Neural progenitor cell (in vitro differentiated cells): ENCODE measurements around the gene OAS3. TPM values are rescaled to one million over a fixed set of nuclear protein-coding genes. Genes with fewer than 3 reads are reported as not detected.

Experiments
- DNase-seq: peaks from one replicate; pipeline ENCODE4 v3.0.0-alpha.2; 2016; ENCODE audit warnings: low spot score
- H2AFZ ChIP-seq: fragments of 200-600 bp; sonication (generic); replicated peaks from 2 replicates; pipeline ENCODE4 v1.6.1; 2016; ENCODE audit warnings: antibody characterized with exemption
- H3F3A ChIP-seq: fragments of 200-600 bp; sonication (generic); 2 replicates; pipeline ENCODE4 v1.6.1; 2016; ENCODE audit warnings: antibody characterized with exemption, low read depth
- H3K27ac ChIP-seq: fragments of 200-600 bp; sonication (generic); 2 replicates; pipeline ENCODE4 v1.5.1; 2016; ENCODE audit warnings: mild to moderate bottlenecking
- H3K27me3 ChIP-seq: fragments of 200-600 bp; sonication (generic); 2 replicates; pipeline ENCODE4 v1.6.1; 2016; ENCODE audit warnings: mild to moderate bottlenecking, moderate library complexity
- H3K36me3 ChIP-seq: fragments of 200-600 bp; sonication (generic); 2 replicates; pipeline ENCODE4 v1.5.1; 2016
- H3K4me1 ChIP-seq: fragments of 200-600 bp; sonication (generic); 2 replicates; pipeline ENCODE4 v1.6.1; 2016; ENCODE audit warnings: mixed run types
- H3K4me2 ChIP-seq: fragments of 200-600 bp; sonication (generic); 2 replicates; pipeline ENCODE4 v1.6.1; 2016
- H3K4me3 ChIP-seq: fragments of 200-600 bp; sonication (generic); 2 replicates; pipeline ENCODE4 v1.5.1; 2016
- H3K79me2 ChIP-seq: fragments of 200-600 bp; sonication (generic); 2 replicates; pipeline ENCODE4 v1.6.1; 2016; ENCODE audit warnings: low read depth
- H3K9ac ChIP-seq: fragments of 200-600 bp; sonication (generic); 2 replicates; pipeline ENCODE4 v1.6.1; 2016
- H3K9me3 ChIP-seq: fragments of 200-600 bp; sonication (generic); 2 replicates; pipeline ENCODE4 v1.5.1; 2016; ENCODE audit warnings: low read depth
- H4K20me1 ChIP-seq: fragments of 200-600 bp; sonication (generic); 2 replicates; pipeline ENCODE4 v1.6.1; 2016; ENCODE audit warnings: low read depth
- H3K27ac Mint-ChIP-seq: 3 replicates; pipeline ENCODE4 v1.8.0; 2021; ENCODE audit warnings: mixed read lengths
- H3K27me3 Mint-ChIP-seq: 2 replicates; pipeline ENCODE4 v1.8.0; 2022; ENCODE audit warnings: low read depth, mild to moderate bottlenecking, inconsistent platforms, moderate library complexity, mixed read lengths; ENCODE audit not compliant: insufficient read depth
- H3K36me3 Mint-ChIP-seq: 3 replicates; pipeline ENCODE4 v1.8.0; 2021; ENCODE audit warnings: mixed read lengths
- H3K4me1 Mint-ChIP-seq: 3 replicates; pipeline ENCODE4 v1.8.0; 2021; ENCODE audit warnings: mixed read lengths
- H3K4me3 Mint-ChIP-seq: 3 replicates; pipeline ENCODE4 v1.8.0; 2021; ENCODE audit warnings: mild to moderate bottlenecking, moderate library complexity, mixed read lengths
- H3K9me3 Mint-ChIP-seq: 3 replicates; pipeline ENCODE4 v1.8.0; 2020; ENCODE audit warnings: mixed read lengths
- CTCF ChIP-seq: fragments of 200-600 bp; sonication (generic); IDR thresholded peaks from 2 replicates; pipeline ENCODE4 v1.5.1; 2017; ENCODE audit warnings: antibody characterized with exemption, mild to moderate bottlenecking
- EZH2 ChIP-seq: fragments of 200-600 bp; sonication (generic); IDR thresholded peaks from 2 replicates; pipeline ENCODE4 v1.6.1; 2017; ENCODE audit warnings: antibody characterized with exemption, mild to moderate bottlenecking, moderate library complexity
- EZH2phosphoT487 ChIP-seq: fragments of 200-600 bp; sonication (generic); IDR thresholded peaks from 2 replicates; pipeline ENCODE4 v1.6.1; 2017; ENCODE audit warnings: antibody characterized with exemption
- total RNA-seq: library from RNA; depleted of rRNA; stranded (reverse); fragments of >200 nt; gene quantifications from 2 replicates; pipeline ENCODE4 v1.2.3, GENCODE V29; 2015; ENCODE audit warnings: low replicate concordance

OAS3 gene
- total RNA-seq, 1 donor from 2014 or later = not detected

GRCh38 chr12:113006206-113006605 lies 67.9 kb downstream of the OAS3 start:
- H3K36me3 Mint-ChIP-seq = no peaks in the 10 kb centered on the region
- H4K20me1 ChIP-seq = no peaks in the 10 kb centered on the region
- TF ChIP-seq EZH2 (no peak), EZH2phosphoT487 (no peak), CTCF (no peak)
- no peak overlapping the region for H3K9ac ChIP-seq
- no peaks in the 10 kb centered on the region for H3K36me3 ChIP-seq
- no peaks in the 10 kb centered on the region for H3K9me3 Mint-ChIP-seq
- H3K9me3 ChIP-seq = no peaks in the 10 kb centered on the region
- no peaks in the 10 kb centered on the region for H3K79me2 ChIP-seq
- H3K4me1 ChIP-seq = no peaks in the 10 kb centered on the region
- no peak overlapping the region for H2AFZ ChIP-seq
- H3K27ac ChIP-seq = no peak overlapping the region
- H3K4me2 ChIP-seq = no peak overlapping the region
- H3K27ac Mint-ChIP-seq = no peak overlapping the region
- peaks cover 18% of the 10 kb centered on the region for H3K27me3 ChIP-seq
- no peak for DNase-seq
- peaks cover 7% of the 10 kb centered on the region for H3K4me1 Mint-ChIP-seq
- H3F3A ChIP-seq = no peaks in the 10 kb centered on the region
- peaks cover 9% of the 10 kb centered on the region for H3K27me3 Mint-ChIP-seq
- H3K4me3 ChIP-seq = no peak overlapping the region
- H3K4me3 Mint-ChIP-seq = no peak overlapping the region

- no peaks in the 10 kb centered on the region for H3K79me2 ChIP-seq
- H3K27me3 ChIP-seq = peaks cover 18% of the 10 kb centered on the region
- H3F3A ChIP-seq = no peaks in the 10 kb centered on the region
- Mint-ChIP-seq H3K27ac (no peak overlapping the region), H3K27me3 (peaks cover 9% of the 10 kb centered on the region), H3K36me3 (no peaks in the 10 kb centered on the region), H3K9me3 (no peaks in the 10 kb centered on the region), H3K4me1 (peaks cover 7% of the 10 kb centered on the region), H3K4me3 (no peak overlapping the region)
- DNase-seq = no peak
- TF ChIP-seq EZH2 (no peak), CTCF (no peak), EZH2phosphoT487 (no peak)
- no peak overlapping the region for H3K9ac ChIP-seq
- no peak overlapping the region for H3K27ac ChIP-seq
- no peak overlapping the region for H3K4me2 ChIP-seq
- no peaks in the 10 kb centered on the region for H3K36me3 ChIP-seq
- H3K4me1 ChIP-seq = no peaks in the 10 kb centered on the region
- H3K4me3 ChIP-seq = no peak overlapping the region
- H2AFZ ChIP-seq = no peak overlapping the region
- no peaks in the 10 kb centered on the region for H3K9me3 ChIP-seq
- H4K20me1 ChIP-seq = no peaks in the 10 kb centered on the region
Measured at GRCh38 chr12:113006641-113007040, 68.4 kb downstream of the OAS3 start.

GRCh38 chr12:113007166-113007565 lies 68.9 kb downstream of the OAS3 start:
- peaks cover 7% of the 10 kb centered on the region for H3K4me1 Mint-ChIP-seq
- Histone ChIP-seq H3K4me2 (no peak overlapping the region), H3K9me3 (no peaks in the 10 kb centered on the region)

More at GRCh38 chr12:113007166-113007565, 68.9 kb downstream of the OAS3 start:
- Mint-ChIP-seq H3K9me3 (peaks cover 2% of the 10 kb centered on the region), H3K36me3 (no peaks in the 10 kb centered on the region), H3K27me3 (peaks cover 9% of the 10 kb centered on the region), H3K4me3 (no peak overlapping the region), H3K27ac (no peak overlapping the region)
- DNase-seq = no peak
- Histone ChIP-seq H2AFZ (no peak overlapping the region), H3F3A (no peaks in the 10 kb centered on the region), H3K36me3 (no peaks in the 10 kb centered on the region), H3K4me3 (no peak overlapping the region), H3K79me2 (no peaks in the 10 kb centered on the region), H3K9ac (no peak overlapping the region), H3K27ac (no peak overlapping the region), H3K27me3 (peaks cover 18% of the 10 kb centered on the region), H4K20me1 (no peaks in the 10 kb centered on the region), H3K4me1 (no peaks in the 10 kb centered on the region)
- TF ChIP-seq CTCF = no peak
- no peak for TF ChIP-seq EZH2phosphoT487
- TF ChIP-seq EZH2 = no peak
